Activated T-cell treated with anti-CD3 and anti-CD28 coated beads for 24 hours (primary cell): ENCODE measurements around the gene FAHD1.
"Not testable (repeated sequence)": the region's sequence is repeated elsewhere in the genome, so short reads cannot be mapped to it uniquely, and the experiment has no call there.

Experiments used
- DNase-seq: peaks from one replicate; pipeline ENCODE4 v3.0.0-alpha.2; 2020; ENCODE audit warnings: low read depth

FAHD1 gene

GRCh38 chr16:1846416-1846815, 19.4 kb downstream of the FAHD1 start:
- DNase-seq, result no peak

GRCh38 chr16:1850981-1851380, 24.0 kb downstream of the FAHD1 start:
- no peak for DNase-seq

GRCh38 chr16:1851793-1852192, 24.8 kb downstream of the FAHD1 start:
- no peak for DNase-seq

GRCh38 chr16:1857433-1858097, 30.6 kb downstream of the FAHD1 start:
- no peak for DNase-seq

- DNase-seq, result no peak
Measured at GRCh38 chr16:1858189-1858865, 31.3 kb downstream of the FAHD1 start.

- no peak for DNase-seq
Measured at GRCh38 chr16:1859650-1860049, 32.6 kb downstream of the FAHD1 start.

GRCh38 chr16:1861730-1862129, 34.7 kb downstream of the FAHD1 start:
- no peak for DNase-seq

GRCh38 chr16:1862394-1862793, 35.4 kb downstream of the FAHD1 start:
- DNase-seq, result no peak

- no peak for DNase-seq
Measured at GRCh38 chr16:1863681-1864460, 36.9 kb downstream of the FAHD1 start.

- no peak for DNase-seq
Measured at GRCh38 chr16:1865902-1866690, 39.1 kb downstream of the FAHD1 start.

- DNase-seq, result no peak
Measured at GRCh38 chr16:1870365-1871082, 43.5 kb downstream of the FAHD1 start.

GRCh38 chr16:1871974-1872635, 45.1 kb downstream of the FAHD1 start, which contains the start of gene MEIOB:
Gene MEIOB (minus strand): TSS chr16:1872164. CDS start chr16:1868175, 3,989 bp downstream.
- DNase-seq, result peak; percentile 25

- no peak for DNase-seq
Measured at GRCh38 chr16:1874854-1875253, 47.8 kb downstream of the FAHD1 start.

- not testable (repeated sequence) for DNase-seq
Measured at GRCh38 chr16:1876066-1876465, 49.1 kb downstream of the FAHD1 start.

- DNase-seq, result no peak
Measured at GRCh38 chr16:1876468-1876867, 49.5 kb downstream of the FAHD1 start.

GRCh38 chr16:1877089-1877488, 50.1 kb downstream of the FAHD1 start:
- DNase-seq, result no peak

- DNase-seq, result no peak
Measured at GRCh38 chr16:1877804-1878203, 50.8 kb downstream of the FAHD1 start.

GRCh38 chr16:1878256-1878655, 51.2 kb downstream of the FAHD1 start:
- DNase-seq, result no peak
